Measurements from ENCODE around the gene ARL17B.
"Not testable (repeated sequence)": the region's sequence is repeated elsewhere in the genome, so short reads cannot be mapped to it uniquely, and the experiment has no call there.

DNA sequence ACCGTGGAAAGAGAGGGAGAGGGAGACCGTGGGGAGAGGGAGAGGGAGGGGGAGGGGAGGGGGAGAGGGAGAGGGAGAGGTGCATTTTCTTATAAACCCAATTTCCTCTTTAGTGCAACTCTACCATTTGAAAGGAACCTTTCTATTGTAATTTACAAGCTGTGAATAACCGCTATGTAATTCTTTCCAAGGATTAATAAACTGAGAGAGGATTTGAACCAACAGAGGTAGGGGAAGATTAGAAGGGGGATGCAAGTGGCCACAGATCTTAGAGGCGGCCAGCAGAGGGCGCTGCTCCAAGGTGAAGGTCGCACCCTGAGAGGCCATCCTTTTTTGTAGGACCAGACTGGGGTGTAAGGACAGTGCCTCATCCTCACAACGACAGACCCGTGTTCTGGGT, 107.8 kb downstream of the ARL17B start:
- not testable (repeated sequence) for TF ChIP-seq TCF7L2 (IDR thresholded peaks at IDR 0.05; ENCODE audit: borderline replicate concordance, low read depth, low read length)
- TF ChIP-seq, protein P1, sequence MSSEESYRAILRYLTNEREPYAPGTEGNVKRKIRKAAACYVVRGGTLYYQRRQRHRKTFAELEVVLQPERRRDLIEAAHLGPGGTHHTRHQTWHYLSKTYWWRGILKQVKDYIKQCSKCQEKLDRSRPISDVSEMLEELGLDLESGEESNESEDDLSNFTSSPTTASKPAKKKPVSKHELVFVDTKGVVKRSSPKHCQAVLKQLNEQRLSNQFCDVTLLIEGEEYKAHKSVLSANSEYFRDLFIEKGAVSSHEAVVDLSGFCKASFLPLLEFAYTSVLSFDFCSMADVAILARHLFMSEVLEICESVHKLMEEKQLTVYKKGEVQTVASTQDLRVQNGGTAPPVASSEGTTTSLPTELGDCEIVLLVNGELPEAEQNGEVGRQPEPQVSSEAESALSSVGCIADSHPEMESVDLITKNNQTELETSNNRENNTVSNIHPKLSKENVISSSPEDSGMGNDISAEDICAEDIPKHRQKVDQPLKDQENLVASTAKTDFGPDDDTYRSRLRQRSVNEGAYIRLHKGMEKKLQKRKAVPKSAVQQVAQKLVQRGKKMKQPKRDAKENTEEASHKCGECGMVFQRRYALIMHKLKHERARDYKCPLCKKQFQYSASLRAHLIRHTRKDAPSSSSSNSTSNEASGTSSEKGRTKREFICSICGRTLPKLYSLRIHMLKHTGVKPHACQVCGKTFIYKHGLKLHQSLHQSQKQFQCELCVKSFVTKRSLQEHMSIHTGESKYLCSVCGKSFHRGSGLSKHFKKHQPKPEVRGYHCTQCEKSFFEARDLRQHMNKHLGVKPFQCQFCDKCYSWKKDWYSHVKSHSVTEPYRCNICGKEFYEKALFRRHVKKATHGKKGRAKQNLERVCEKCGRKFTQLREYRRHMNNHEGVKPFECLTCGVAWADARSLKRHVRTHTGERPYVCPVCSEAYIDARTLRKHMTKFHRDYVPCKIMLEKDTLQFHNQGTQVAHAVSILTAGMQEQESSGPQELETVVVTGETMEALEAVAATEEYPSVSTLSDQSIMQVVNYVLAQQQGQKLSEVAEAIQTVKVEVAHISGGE (tag by site-specific recombination; conservative IDR thresholded peaks at IDR 0.05; ENCODE audit: low read depth): 0 out of 2 replicates have a peak, but pooled peaks have one; percentile 12
- TF ChIP-seq, protein P2, sequence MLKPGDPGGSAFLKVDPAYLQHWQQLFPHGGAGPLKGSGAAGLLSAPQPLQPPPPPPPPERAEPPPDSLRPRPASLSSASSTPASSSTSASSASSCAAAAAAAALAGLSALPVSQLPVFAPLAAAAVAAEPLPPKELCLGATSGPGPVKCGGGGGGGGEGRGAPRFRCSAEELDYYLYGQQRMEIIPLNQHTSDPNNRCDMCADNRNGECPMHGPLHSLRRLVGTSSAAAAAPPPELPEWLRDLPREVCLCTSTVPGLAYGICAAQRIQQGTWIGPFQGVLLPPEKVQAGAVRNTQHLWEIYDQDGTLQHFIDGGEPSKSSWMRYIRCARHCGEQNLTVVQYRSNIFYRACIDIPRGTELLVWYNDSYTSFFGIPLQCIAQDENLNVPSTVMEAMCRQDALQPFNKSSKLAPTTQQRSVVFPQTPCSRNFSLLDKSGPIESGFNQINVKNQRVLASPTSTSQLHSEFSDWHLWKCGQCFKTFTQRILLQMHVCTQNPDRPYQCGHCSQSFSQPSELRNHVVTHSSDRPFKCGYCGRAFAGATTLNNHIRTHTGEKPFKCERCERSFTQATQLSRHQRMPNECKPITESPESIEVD (tag by site-specific recombination; IDR thresholded peaks at IDR 0.05): not testable (repeated sequence)
- TF ChIP-seq, protein P3, sequence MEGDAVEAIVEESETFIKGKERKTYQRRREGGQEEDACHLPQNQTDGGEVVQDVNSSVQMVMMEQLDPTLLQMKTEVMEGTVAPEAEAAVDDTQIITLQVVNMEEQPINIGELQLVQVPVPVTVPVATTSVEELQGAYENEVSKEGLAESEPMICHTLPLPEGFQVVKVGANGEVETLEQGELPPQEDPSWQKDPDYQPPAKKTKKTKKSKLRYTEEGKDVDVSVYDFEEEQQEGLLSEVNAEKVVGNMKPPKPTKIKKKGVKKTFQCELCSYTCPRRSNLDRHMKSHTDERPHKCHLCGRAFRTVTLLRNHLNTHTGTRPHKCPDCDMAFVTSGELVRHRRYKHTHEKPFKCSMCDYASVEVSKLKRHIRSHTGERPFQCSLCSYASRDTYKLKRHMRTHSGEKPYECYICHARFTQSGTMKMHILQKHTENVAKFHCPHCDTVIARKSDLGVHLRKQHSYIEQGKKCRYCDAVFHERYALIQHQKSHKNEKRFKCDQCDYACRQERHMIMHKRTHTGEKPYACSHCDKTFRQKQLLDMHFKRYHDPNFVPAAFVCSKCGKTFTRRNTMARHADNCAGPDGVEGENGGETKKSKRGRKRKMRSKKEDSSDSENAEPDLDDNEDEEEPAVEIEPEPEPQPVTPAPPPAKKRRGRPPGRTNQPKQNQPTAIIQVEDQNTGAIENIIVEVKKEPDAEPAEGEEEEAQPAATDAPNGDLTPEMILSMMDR (tag by site-specific recombination; IDR thresholded peaks at IDR 0.05): peak; percentile 48; the same call in 1 of the 2 replicates
- TF ChIP-seq, protein P4, sequence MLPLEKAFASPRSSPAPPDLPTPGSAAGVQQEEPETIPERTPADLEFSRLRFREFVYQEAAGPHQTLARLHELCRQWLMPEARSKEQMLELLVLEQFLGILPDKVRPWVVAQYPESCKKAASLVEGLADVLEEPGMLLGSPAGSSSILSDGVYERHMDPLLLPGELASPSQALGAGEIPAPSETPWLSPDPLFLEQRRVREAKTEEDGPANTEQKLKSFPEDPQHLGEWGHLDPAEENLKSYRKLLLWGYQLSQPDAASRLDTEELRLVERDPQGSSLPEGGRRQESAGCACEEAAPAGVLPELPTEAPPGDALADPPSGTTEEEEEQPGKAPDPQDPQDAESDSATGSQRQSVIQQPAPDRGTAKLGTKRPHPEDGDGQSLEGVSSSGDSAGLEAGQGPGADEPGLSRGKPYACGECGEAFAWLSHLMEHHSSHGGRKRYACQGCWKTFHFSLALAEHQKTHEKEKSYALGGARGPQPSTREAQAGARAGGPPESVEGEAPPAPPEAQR (tag by site-specific recombination; IDR thresholded peaks at IDR 0.05): not testable (repeated sequence)
- TF ChIP-seq, protein P5, sequence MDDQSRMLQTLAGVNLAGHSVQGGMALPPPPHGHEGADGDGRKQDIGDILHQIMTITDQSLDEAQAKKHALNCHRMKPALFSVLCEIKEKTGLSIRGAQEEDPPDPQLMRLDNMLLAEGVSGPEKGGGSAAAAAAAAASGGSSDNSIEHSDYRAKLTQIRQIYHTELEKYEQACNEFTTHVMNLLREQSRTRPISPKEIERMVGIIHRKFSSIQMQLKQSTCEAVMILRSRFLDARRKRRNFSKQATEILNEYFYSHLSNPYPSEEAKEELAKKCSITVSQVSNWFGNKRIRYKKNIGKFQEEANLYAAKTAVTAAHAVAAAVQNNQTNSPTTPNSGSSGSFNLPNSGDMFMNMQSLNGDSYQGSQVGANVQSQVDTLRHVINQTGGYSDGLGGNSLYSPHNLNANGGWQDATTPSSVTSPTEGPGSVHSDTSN (CRISPR knock-in tag; IDR thresholded peaks at IDR 0.05): not testable (repeated sequence)

Measured in HEK293 (cell line).